GM12878 (cell line): ENCODE data around the gene SRD5A1. TPM values are rescaled to one million over a fixed set of nuclear protein-coding genes. Genes with fewer than 3 reads are reported as not detected.
A peak's percentile ranks its signal among the peaks of the same experiment; 100 is the strongest.

ENCODE experiments used
- ATAC-seq: fragments of 200-7000 bp; cut with Tn5 transposase; 3 replicates; pipeline ENCODE4 v1.9.1; 2020; ENCODE audit warnings: mild to moderate bottlenecking, moderate library complexity
- BruUV-seq: library from RNA; stranded (reverse); fragments of 400-500 nt; replicated peaks from 2 replicates; lab custom pipeline; 2021; lab: Mats Ljungman, UMichigan
- CTCF ChIA-PET: fragments of 300-600 bp; sonication (Branson Sonifier 250); formaldehyde crosslinking; extraction: SDS; loops from one replicate; lab custom pipeline; 2021; ENCODE audit warnings: inconsistent platforms; lab: Yijun Ruan, JAX
- POLR2A ChIA-PET: fragments of 350-600 bp; formaldehyde crosslinking; extraction: SDS; loops from one replicate; lab custom pipeline; 2021; ENCODE audit warnings: inconsistent platforms; lab: Charles Lee
- RAD21 ChIA-PET: fragments of 300-600 bp; sonication (Branson Sonifier 250); formaldehyde crosslinking; loops from one replicate; lab custom pipeline; 2023; ENCODE audit warnings: antibody characterized with exemption; ENCODE audit not compliant: unreplicated experiment; lab: Charles Lee
- SMC1A ChIA-PET: fragments of 300-600 bp; sonication (Branson Sonifier 250); formaldehyde crosslinking; loops from one replicate; lab custom pipeline; 2023; ENCODE audit not compliant: unreplicated experiment, uncharacterized antibody; lab: Charles Lee
- DNase-seq: peaks from one replicate; pipeline ENCODE4 v3.0.0-alpha.2; 2011; ENCODE audit warnings: low read depth, low spot score
- FAIRE-seq: peaks from 3 replicates; lab custom pipeline; 2011; peaks lifted over from hg19 to GRCh38; lab: Jason Lieb, UNC
- H2AFZ ChIP-seq: 2 replicates; pipeline ENCODE4 v1.6.0; 2011; ENCODE audit warnings: low read depth, low read length, control low read depth; ENCODE audit not compliant: control insufficient read depth
- H3K27ac ChIP-seq: 2 replicates; pipeline ENCODE4 v1.5.1; 2011; ENCODE audit warnings: control low read depth; ENCODE audit not compliant: control insufficient read depth, insufficient read depth
- H3K27me3 ChIP-seq, 2 experiments: replicated peaks in 1 of 2; 2 replicates each; pipeline versions ENCODE4 v1.6.0 to v1.6.1; 2011; ENCODE audit warnings: low read length in 1 of 2; ENCODE audit not compliant: control insufficient read depth in 2 of 2, insufficient read depth in 2 of 2
- H3K36me3 ChIP-seq, 2 experiments: 2 replicates each; pipeline ENCODE4 v1.5.1; 2011; ENCODE audit warnings: low read length in 1 of 2; ENCODE audit not compliant: control insufficient read depth in 2 of 2, insufficient read depth in 2 of 2
- H3K4me1 ChIP-seq: 2 replicates; pipeline ENCODE4 v1.6.1; 2011; ENCODE audit warnings: mild to moderate bottlenecking, low read length, moderate library complexity, mixed read lengths; ENCODE audit not compliant: control insufficient read depth, insufficient read depth
- H3K4me2 ChIP-seq: 2 replicates; pipeline ENCODE4 v1.6.0; 2011; ENCODE audit warnings: control low read depth; ENCODE audit not compliant: control insufficient read depth, insufficient read depth
- H3K4me3 ChIP-seq: fragments of 200-600 bp; sonication (generic); 2 replicates; pipeline ENCODE4 v1.5.1; 2016
- H3K79me2 ChIP-seq: 2 replicates; pipeline ENCODE4 v1.6.0; 2011; ENCODE audit warnings: low read length; ENCODE audit not compliant: control insufficient read depth, insufficient read depth
- H3K9ac ChIP-seq: 2 replicates; pipeline ENCODE4 v1.8.0; 2011; ENCODE audit warnings: low read length, control low read depth, mixed read lengths; ENCODE audit not compliant: control insufficient read depth, insufficient read depth
- H3K9me3 ChIP-seq: replicated peaks from 3 replicates; pipeline ENCODE4 v1.5.1; 2011; ENCODE audit warnings: mild to moderate bottlenecking, low read length; ENCODE audit not compliant: control insufficient read depth, insufficient read depth
- H4K20me1 ChIP-seq: 2 replicates; pipeline ENCODE4 v1.6.0; 2011; ENCODE audit not compliant: control insufficient read depth, insufficient read depth
- ETV6 ChIP-seq, 2 experiments: fragments of 450-650 bp in 1 of 2; IDR thresholded peaks in 1 of 2; conservative IDR thresholded peaks in 1 of 2; 2 replicates each; pipeline ENCODE4 v1.6.1; 2014; ENCODE audit warnings: antibody characterized with exemption in 1 of 2, borderline replicate concordance in 1 of 2, low read depth in 1 of 2, mild to moderate bottlenecking in 1 of 2, moderate library complexity in 1 of 2
- IRF3 ChIP-seq: fragments of 450-650 bp; IDR thresholded peaks from 2 replicates; pipeline ENCODE4 v1.6.1; 2014; ENCODE audit warnings: mild to moderate bottlenecking
- NR2F1 ChIP-seq: fragments of 450-650 bp; conservative IDR thresholded peaks from 2 replicates; pipeline ENCODE4 v1.6.1; 2017; ENCODE audit warnings: mild to moderate bottlenecking
- RAD21 ChIP-seq: IDR thresholded peaks from 2 replicates; pipeline ENCODE4 v1.6.1; 2011; ENCODE audit warnings: mild to moderate bottlenecking, low read depth, low read length, moderate library complexity; ENCODE audit not compliant: insufficient read depth
- RELB ChIP-seq: fragments of 450-650 bp; IDR thresholded peaks from 2 replicates; pipeline ENCODE4 v1.6.1; 2017; ENCODE audit warnings: low read depth, mild to moderate bottlenecking, moderate library complexity
- TBL1XR1 ChIP-seq: IDR thresholded peaks from 2 replicates; pipeline ENCODE4 v1.6.1; 2012; ENCODE audit warnings: low read depth, low read length, improper control_type of control experiment
- TCF12 ChIP-seq: IDR thresholded peaks from 2 replicates; pipeline ENCODE4 v1.6.1; 2011; ENCODE audit warnings: low read depth, mild to moderate bottlenecking, low read length
- YY1 ChIP-seq: IDR thresholded peaks from 2 replicates; pipeline ENCODE4 v1.6.1; 2011; ENCODE audit warnings: low read depth, mild to moderate bottlenecking, low read length
- WGBS: methylation state at CpG from one replicate; pipeline ENCODE4 v1.1.6; 2016; ENCODE audit warnings: low lambda C conversion rate; ENCODE audit not compliant: insufficient replicate concordance, insufficient coverage; ENCODE audit errors: missing lambda C conversion rate; 5-methylcytosine and 5-hydroxymethylcytosine counted together
- in situ Hi-C: fragments of 300-500 bp; cut with MboI; formaldehyde crosslinking; loops from 9 replicates; pipeline ENCODE4 v1.14.3; 2018; ENCODE audit warnings: mixed read lengths
- intact Hi-C: fragments of 100-400 bp; cut with micrococcal nuclease; formaldehyde crosslinking; loops from one replicate; pipeline ENCODE4 v1.14.2; 2022; ENCODE audit not compliant: unreplicated experiment
- polyA plus RNA-seq, 11 experiments: library from polyadenylated mRNA; depleted of rRNA in 4 of 11; unstranded in 6 of 11; stranded (reverse) in 5 of 11; fragments of >200 nt; fragmentation: Nextera tagmentation in 4 of 11; fragmentation: Illumina TruSeq in 1 of 11; extraction: Ambion mirVana in 4 of 11; extraction: Trizol in 1 of 11; gene quantifications; 1 replicate in 1 of 11; 2 replicates in 10 of 11; pipeline versions ENCODE4 v1.2.1 to v1.2.3, GENCODE V29; 2011 to 2016; ENCODE audit warnings: inconsistent platforms in 2 of 11, missing spikeins in 2 of 11, low read depth in 1 of 11
- total RNA-seq, 4 experiments: library from RNA; depleted of rRNA in 3 of 4; stranded (reverse); fragments of >200 nt in 3 of 4; fragmentation: Illumina TruSeq in 1 of 4; extraction: Trizol in 1 of 4; gene quantifications; 2 replicates each; pipeline versions ENCODE4 v1.2.1 to v1.2.3, GENCODE V29; 2013 to 2021

The SRD5A1 gene
- total and polyA plus RNA-seq, 10 of the 15 experiments (the other 5 are each of a cell fraction or from before 2014, with no cell fraction given) = 0.76 to 20.1 (median 12.3) TPM

GRCh38 chr5:6711409-6712141 lies 78.3 kb downstream of the SRD5A1 start:
- H4K20me1 ChIP-seq = peaks cover 10% of the 10 kb centered on the region; the same call in 1 of the 2 replicates
- no peak for DNase-seq
- peak overlapping the region; percentile 85 for H3K4me3 ChIP-seq
- H3K79me2 ChIP-seq = peaks cover 27% of the 10 kb centered on the region
- ChIA-PET CTCF (interaction anchor here (1.2 kb wide), 2 partner anchors 10 to 27 kb away, joined by 3 read pairs; no protein-coding TSS in a partner anchor), POLR2A (interaction anchor here (0.6 to 1.1 kb wide), 7 partner anchors 11 to 77 kb away, joined by 3 to 7 read pairs (median 3); no protein-coding TSS in a partner anchor), SMC1A (interaction anchor here (0.9 to 1.8 kb wide), 9 partner anchors 12 to 93 kb away, joined by 3 to 8 read pairs (median 3); partner anchors contain the start of genes NSUN2 and SRD5A1), RAD21 (interaction anchor here (1.1 to 1.2 kb wide), 2 partner anchors 77 to 79 kb away, joined by 4 read pairs; partner anchors contain the start of genes NSUN2 and SRD5A1)
- no peak for ATAC-seq
- H2AFZ ChIP-seq = peak overlapping the region; percentile 84
- H3K9me3 ChIP-seq = no peaks in the 10 kb centered on the region
- 39% methylated on average over 12 of the region's 15 CpGs for WGBS
- H3K4me2 ChIP-seq = peak overlapping the region; percentile 93
- H3K9ac ChIP-seq = peak overlapping the region; percentile 89
- peaks cover 22% of the 10 kb centered on the region for H3K4me1 ChIP-seq
- in situ Hi-C loops = no loop called here
- H3K27me3 ChIP-seq = no peaks in the 10 kb centered on the region
- TF ChIP-seq TBL1XR1 (no peak), RELB (no peak), IRF3 (no peak), RAD21 (0 out of 2 replicates have a peak, but pooled peaks have one; percentile 14), TCF12 (no peak), ETV6 (conservative IDR thresholded peaks at IDR 0.05 in 1 of 2, IDR thresholded peaks at IDR 0.05 in 1 of 2; ENCODE audit: borderline replicate concordance in 1 of 2, low read depth in 1 of 2) (no peak), NR2F1 (0 out of 2 replicates have a peak, but pooled peaks have one; percentile 12), YY1 (no peak; the same call in 1 of the 2 replicates)
- peaks cover 0 to 4% of the 10 kb centered on the region in 2 experiments; a peak in 1 of 4 replicates for H3K36me3 ChIP-seq
- intact Hi-C loops = loop anchor here (1.0 to 10.0 kb wide), 5 partner anchors 17 to 957 kb away; partner anchors contain the start of genes MED10, NSUN2 and SRD5A1
- FAIRE-seq = peak; percentile 72
- H3K27ac ChIP-seq = peak overlapping the region; percentile 93
- BruUV-seq = no TSS peak
